Measurements from ENCODE around the gene ENDOD1. TPM values are rescaled to one million over a fixed set of nuclear protein-coding genes. Genes with fewer than 3 reads are reported as not detected.
A peak's percentile ranks its signal among the peaks of the same experiment; 100 is the strongest.

Gene ENDOD1
- total RNA-seq, 1 donor from 2014 or later, result 47.9 TPM

DNA sequence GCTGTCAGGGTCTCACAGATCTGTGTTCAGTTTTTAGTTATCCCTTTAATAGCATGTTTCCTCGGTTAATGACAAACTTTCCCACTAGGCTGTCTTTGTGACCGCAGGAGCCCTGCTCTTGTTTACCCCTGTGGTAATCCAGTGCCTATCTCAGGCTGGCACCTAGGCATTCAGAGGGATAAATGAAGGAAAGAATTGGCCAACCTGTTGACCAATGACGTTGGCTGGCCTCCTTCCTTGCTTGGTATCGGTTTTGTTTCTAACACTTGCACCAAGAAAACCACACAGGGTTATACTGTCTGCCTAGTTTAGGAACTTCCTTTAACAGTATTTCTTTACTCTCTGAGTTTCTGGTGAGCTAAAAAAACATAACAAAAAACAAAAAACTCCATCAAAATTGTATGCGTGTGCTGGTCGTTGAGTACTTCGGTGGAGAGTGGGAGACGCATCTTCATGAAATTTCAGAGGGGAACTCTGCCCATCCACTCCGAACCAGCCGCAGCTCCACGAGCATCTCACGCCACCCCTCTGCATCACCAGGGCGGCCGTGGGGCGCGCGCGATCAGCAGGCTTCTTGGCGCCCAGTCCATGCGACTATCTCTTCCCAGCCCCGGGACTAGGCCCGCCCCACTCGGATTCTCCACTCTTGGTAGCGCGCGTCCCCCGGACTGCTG lies 563 bp upstream of the ENDOD1 start:
- Histone ChIP-seq H3K27ac (peak overlapping the region; percentile 96), H3K9me3 (no peaks in the 10 kb centered on the region), H3K27me3 (no peaks in the 10 kb centered on the region), H3K36me3 (no peaks in the 10 kb centered on the region), H3K4me1 (peaks cover 45% of the 10 kb centered on the region), H3K4me3 (peak overlapping the region; percentile 76 to 94)
- peak in 1 of 2 donors; percentile 88 for DNase-seq (ENCODE audit: extremely low spot score in 2 of 2)
- intact Hi-C loops (cut with DNase I), result no loop called here
- TF ChIP-seq, protein P1, sequence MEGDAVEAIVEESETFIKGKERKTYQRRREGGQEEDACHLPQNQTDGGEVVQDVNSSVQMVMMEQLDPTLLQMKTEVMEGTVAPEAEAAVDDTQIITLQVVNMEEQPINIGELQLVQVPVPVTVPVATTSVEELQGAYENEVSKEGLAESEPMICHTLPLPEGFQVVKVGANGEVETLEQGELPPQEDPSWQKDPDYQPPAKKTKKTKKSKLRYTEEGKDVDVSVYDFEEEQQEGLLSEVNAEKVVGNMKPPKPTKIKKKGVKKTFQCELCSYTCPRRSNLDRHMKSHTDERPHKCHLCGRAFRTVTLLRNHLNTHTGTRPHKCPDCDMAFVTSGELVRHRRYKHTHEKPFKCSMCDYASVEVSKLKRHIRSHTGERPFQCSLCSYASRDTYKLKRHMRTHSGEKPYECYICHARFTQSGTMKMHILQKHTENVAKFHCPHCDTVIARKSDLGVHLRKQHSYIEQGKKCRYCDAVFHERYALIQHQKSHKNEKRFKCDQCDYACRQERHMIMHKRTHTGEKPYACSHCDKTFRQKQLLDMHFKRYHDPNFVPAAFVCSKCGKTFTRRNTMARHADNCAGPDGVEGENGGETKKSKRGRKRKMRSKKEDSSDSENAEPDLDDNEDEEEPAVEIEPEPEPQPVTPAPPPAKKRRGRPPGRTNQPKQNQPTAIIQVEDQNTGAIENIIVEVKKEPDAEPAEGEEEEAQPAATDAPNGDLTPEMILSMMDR (IDR thresholded peaks at IDR 0.05), result no peak
- peak in 1 of 2 donors; percentile 75 for TF ChIP-seq POLR2AphosphoS5 (IDR thresholded peaks at IDR 0.05; ENCODE audit: insufficient read depth in 1 of 2, low read depth in 1 of 2)

DNA sequence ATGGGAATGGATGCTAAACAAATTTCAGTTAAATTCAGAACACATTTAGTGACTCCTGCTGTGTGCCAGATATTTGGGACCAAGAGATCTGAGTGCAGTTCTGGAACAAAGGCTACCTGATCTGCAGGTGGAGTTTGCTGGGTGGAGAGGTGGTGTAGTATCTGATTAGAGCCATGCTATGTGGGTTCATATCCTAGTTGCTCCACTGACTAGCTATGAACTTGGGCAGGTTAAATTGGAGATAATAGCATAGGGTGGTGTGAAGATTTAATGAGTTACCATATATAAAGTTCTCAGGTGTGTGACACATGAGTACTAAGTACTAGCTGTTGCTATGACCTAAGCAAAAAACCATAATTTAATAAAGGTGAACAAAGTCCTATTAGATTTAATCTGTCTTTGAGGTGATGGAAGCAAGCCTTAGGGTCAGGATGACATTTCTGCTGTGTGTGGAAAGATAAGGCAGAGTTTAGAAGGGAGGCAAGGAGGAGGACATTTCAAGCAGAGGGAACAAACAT lies 2.1 kb downstream of the ENDOD1 start:
- Histone ChIP-seq H3K4me3 (peak overlapping the region in 1 of 2 donors; percentile 94), H3K27me3 (no peaks in the 10 kb centered on the region), H3K9me3 (no peaks in the 10 kb centered on the region), H3K4me1 (peaks cover 59% of the 10 kb centered on the region), H3K27ac (no peak overlapping the region), H3K36me3 (no peaks in the 10 kb centered on the region)
- peak in 1 of 2 donors; percentile 60 for DNase-seq (ENCODE audit: extremely low spot score in 2 of 2)
- intact Hi-C loops (cut with DNase I), result loop anchor here (10.0 kb wide), 1 partner anchor 53 kb away; no protein-coding TSS in a partner anchor
- TF ChIP-seq POLR2A (IDR thresholded peaks at IDR 0.05), result no peak
- no peak for TF ChIP-seq POLR2AphosphoS5 (IDR thresholded peaks at IDR 0.05; ENCODE audit: insufficient read depth in 1 of 2, low read depth in 1 of 2)
- TF ChIP-seq, protein P1 (IDR thresholded peaks at IDR 0.05), result no peak

DNA sequence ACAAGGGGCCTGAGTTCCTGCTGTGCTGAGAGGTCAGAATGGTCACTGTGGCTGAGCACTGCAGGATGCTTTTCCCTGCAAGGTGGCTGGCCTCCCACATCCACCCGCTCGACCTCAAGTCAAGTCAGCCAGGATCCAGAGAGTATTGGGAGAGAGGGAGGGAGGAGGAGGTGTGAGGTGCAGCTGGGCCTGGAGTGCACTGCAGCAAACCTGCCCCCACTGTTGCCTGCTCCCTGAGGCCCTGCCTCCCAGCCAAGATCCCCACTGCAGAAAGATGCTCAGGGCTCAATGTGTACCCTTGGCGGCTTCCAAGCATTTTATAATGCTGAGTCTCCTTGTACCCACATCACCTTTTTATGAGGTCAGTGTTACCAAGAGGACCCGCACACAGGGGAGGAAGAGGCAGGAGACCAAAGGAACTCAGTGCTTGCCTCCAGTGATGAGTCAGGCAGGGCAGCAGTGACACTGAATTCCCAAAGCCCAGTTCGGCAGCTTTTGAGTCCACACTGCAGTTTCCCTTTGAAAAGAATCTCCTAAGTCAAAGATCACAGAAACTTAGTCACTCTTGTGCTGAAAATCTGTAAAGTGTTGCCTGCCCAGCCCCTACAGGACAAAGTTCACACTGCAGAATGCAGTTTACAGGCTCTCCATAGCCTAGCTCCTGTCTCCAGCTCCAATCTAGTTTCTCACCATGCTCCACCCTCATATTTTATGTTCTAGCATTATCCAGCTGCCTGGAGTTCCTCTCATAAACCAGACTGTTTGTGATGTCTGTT lies 3.1 kb downstream of the ENDOD1 start:
- H3K36me3 ChIP-seq, result no peaks in the 10 kb centered on the region
- H3K27me3 ChIP-seq, result no peaks in the 10 kb centered on the region
- intact Hi-C loops (cut with DNase I), result loop anchor here (10.0 kb wide), 1 partner anchor 52 kb away; no protein-coding TSS in a partner anchor
- peaks cover 59% of the 10 kb centered on the region for H3K4me1 ChIP-seq
- DNase-seq (ENCODE audit: extremely low spot score in 2 of 2), result peak in 1 of 2 donors; percentile 78
- no peaks in the 10 kb centered on the region for H3K9me3 ChIP-seq
- TF ChIP-seq, protein P1 (IDR thresholded peaks at IDR 0.05), result peak in 1 of 3 experiments; percentile 10
- no peak for TF ChIP-seq POLR2AphosphoS5 (IDR thresholded peaks at IDR 0.05; ENCODE audit: insufficient read depth in 1 of 2, low read depth in 1 of 2)
- H3K27ac ChIP-seq, result peak overlapping the region; percentile 16
- no peak overlapping the region for H3K4me3 ChIP-seq

DNA sequence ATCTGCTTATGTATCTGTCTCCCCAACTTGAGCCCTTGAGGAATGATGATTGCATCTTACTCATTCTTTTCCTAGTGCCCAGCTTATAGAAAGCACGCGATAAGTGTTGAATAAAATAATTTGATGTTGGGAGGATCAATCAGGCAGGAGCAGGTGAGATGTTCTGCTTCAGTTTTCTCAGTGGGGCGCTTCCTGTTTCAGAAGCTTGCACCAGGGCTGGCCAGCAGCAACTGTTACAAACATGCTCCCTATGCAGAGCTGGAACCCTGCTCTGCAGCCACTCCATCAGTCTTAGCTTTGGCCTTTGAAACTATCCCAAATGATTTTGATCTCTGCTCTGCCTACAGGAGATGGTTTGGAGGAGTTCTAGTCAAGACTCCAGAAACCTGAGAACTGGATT lies 3.9 kb downstream of the ENDOD1 start:
- peak in 1 of 2 donors; percentile 10 for DNase-seq (ENCODE audit: extremely low spot score in 2 of 2)
- Histone ChIP-seq H3K27ac (peak overlapping the region; percentile 16), H3K27me3 (no peaks in the 10 kb centered on the region), H3K4me1 (peaks cover 65% of the 10 kb centered on the region), H3K9me3 (no peaks in the 10 kb centered on the region), H3K4me3 (no peak overlapping the region), H3K36me3 (no peaks in the 10 kb centered on the region)
- TF ChIP-seq POLR2A (IDR thresholded peaks at IDR 0.05), result no peak
- TF ChIP-seq POLR2AphosphoS5 (IDR thresholded peaks at IDR 0.05; ENCODE audit: insufficient read depth in 1 of 2, low read depth in 1 of 2), result no peak
- TF ChIP-seq, protein P1 (IDR thresholded peaks at IDR 0.05), result no peak
- intact Hi-C loops (cut with DNase I), result loop anchor here (10.0 kb wide), 1 partner anchor 51 kb away; no protein-coding TSS in a partner anchor

Data from vagina (tissue), 2 donors.